H9 (cell line): ENCODE data around the gene CEMIP. TPM values are rescaled to one million over a fixed set of nuclear protein-coding genes. Genes with fewer than 3 reads are reported as not detected.

Experiments used
- DNase-seq: peaks from one replicate; pipeline ENCODE4 v3.0.0-alpha.2; 2017
- H2AFZ ChIP-seq: one replicate; pipeline ENCODE4 v1.6.1; 2013; ENCODE audit warnings: mild to moderate bottlenecking, low read length, control low read depth, moderate library complexity
- H2AK5ac ChIP-seq: 2 replicates; pipeline ENCODE4 v1.6.1; 2013; ENCODE audit warnings: low read length, control low read depth, mixed read lengths; ENCODE audit not compliant: insufficient read length
- H2BK120ac ChIP-seq: one replicate; pipeline ENCODE4 v1.6.1; 2013; ENCODE audit warnings: low read depth, mild to moderate bottlenecking, low read length, control low read depth, inconsistent platforms; ENCODE audit not compliant: poor library complexity, severe bottlenecking
- H2BK12ac ChIP-seq: 2 replicates; pipeline ENCODE4 v1.6.1; 2013; ENCODE audit warnings: low read length, control low read depth, mixed read lengths, low read depth; ENCODE audit not compliant: insufficient read length
- H2BK15ac ChIP-seq: 2 replicates; pipeline ENCODE4 v1.6.1; 2013; ENCODE audit warnings: low read depth, low read length, control low read depth
- H2BK20ac ChIP-seq: one replicate; pipeline ENCODE4 v1.6.1; 2013; ENCODE audit warnings: low read depth, mild to moderate bottlenecking, low read length, control low read depth, inconsistent platforms; ENCODE audit not compliant: poor library complexity, severe bottlenecking
- H2BK5ac ChIP-seq: 2 replicates; pipeline ENCODE4 v1.6.1; 2013; ENCODE audit warnings: low read length, control low read depth, mixed read lengths; ENCODE audit not compliant: insufficient read length
- H3K14ac ChIP-seq: 2 replicates; pipeline ENCODE4 v1.6.1; 2013; ENCODE audit warnings: low read length, control low read depth; ENCODE audit not compliant: insufficient read depth
- H3K18ac ChIP-seq: 2 replicates; pipeline ENCODE4 v1.6.1; 2013; ENCODE audit warnings: low read depth, mild to moderate bottlenecking, mixed read lengths, low read length, control low read depth; ENCODE audit not compliant: insufficient read length
- H3K23ac ChIP-seq: 2 replicates; pipeline ENCODE4 v1.6.1; 2013; ENCODE audit warnings: low read length, control low read depth, mixed read lengths, low read depth; ENCODE audit not compliant: insufficient read length
- H3K23me2 ChIP-seq: 2 replicates; pipeline ENCODE4 v1.6.1; 2013; ENCODE audit warnings: low read depth, mild to moderate bottlenecking, mixed read lengths, low read length, control low read depth; ENCODE audit not compliant: insufficient read length, poor library complexity, severe bottlenecking
- H3K27ac ChIP-seq: 2 replicates; pipeline ENCODE4 v1.5.1; 2013; ENCODE audit warnings: low read length, control low read depth, mixed read lengths, low read depth; ENCODE audit not compliant: insufficient read length
- H3K27me3 ChIP-seq: 2 replicates; pipeline ENCODE4 v1.6.1; 2013; ENCODE audit warnings: low read length, control low read depth, inconsistent platforms; ENCODE audit not compliant: insufficient read depth
- H3K4ac ChIP-seq: 2 replicates; pipeline ENCODE4 v1.6.1; 2013; ENCODE audit warnings: low read depth, mild to moderate bottlenecking, control low read depth, inconsistent platforms, low read length, moderate library complexity
- H3K4me1 ChIP-seq: 2 replicates; pipeline ENCODE4 v1.6.1; 2013; ENCODE audit warnings: low read length, control low read depth, inconsistent platforms; ENCODE audit not compliant: insufficient read depth
- H3K4me2 ChIP-seq: 2 replicates; pipeline ENCODE4 v1.6.1; 2013; ENCODE audit warnings: low read length, control low read depth, mixed read lengths; ENCODE audit not compliant: insufficient read length, insufficient read depth
- H3K56ac ChIP-seq: 2 replicates; pipeline ENCODE4 v1.6.1; 2013; ENCODE audit warnings: low read depth, mild to moderate bottlenecking, mixed read lengths, low read length, control low read depth; ENCODE audit not compliant: insufficient read length
- H3K79me1 ChIP-seq: 2 replicates; pipeline ENCODE4 v1.6.1; 2013; ENCODE audit warnings: low read depth, mild to moderate bottlenecking, moderate library complexity, low read length, control low read depth, inconsistent platforms; ENCODE audit not compliant: insufficient read depth, poor library complexity, severe bottlenecking
- H3K79me2 ChIP-seq: 2 replicates; pipeline ENCODE4 v1.6.1; 2013; ENCODE audit warnings: low read length, control low read depth, inconsistent platforms; ENCODE audit not compliant: insufficient read depth
- H3K9ac ChIP-seq: 2 replicates; pipeline ENCODE4 v1.6.1; 2013; ENCODE audit warnings: low read length, control low read depth, mixed read lengths; ENCODE audit not compliant: insufficient read length; ENCODE audit errors: extremely low read depth
- H3K9me3 ChIP-seq: one replicate; pipeline ENCODE4 v1.6.1; 2013; ENCODE audit warnings: low read depth, low read length, inconsistent platforms; ENCODE audit not compliant: control insufficient read depth
- H3T11ph ChIP-seq: one replicate; pipeline ENCODE4 v1.6.1; 2013; ENCODE audit warnings: mild to moderate bottlenecking, low read length, control low read depth, inconsistent platforms
- H4K20me1 ChIP-seq: one replicate; pipeline ENCODE4 v1.6.1; 2013; ENCODE audit not compliant: control insufficient read depth, insufficient read length, insufficient read depth
- H4K5ac ChIP-seq: 2 replicates; pipeline ENCODE4 v1.6.1; 2013; ENCODE audit warnings: low read depth, mild to moderate bottlenecking, mixed read lengths, low read length, control low read depth; ENCODE audit not compliant: insufficient read length
- H4K8ac ChIP-seq: replicated peaks from 2 replicates; pipeline ENCODE4 v1.6.1; 2013; ENCODE audit warnings: low read length, control low read depth, mixed read lengths, low read depth; ENCODE audit not compliant: insufficient read length
- H4K91ac ChIP-seq: 2 replicates; pipeline ENCODE4 v1.6.1; 2013; ENCODE audit warnings: low read depth, mild to moderate bottlenecking, moderate library complexity, mixed read lengths, low read length, control low read depth; ENCODE audit not compliant: insufficient read length
- H3K27ac Mint-ChIP-seq, 3 experiments: 2 replicates in 2 of 3; 3 replicates in 1 of 3; pipeline ENCODE4 v1.8.0; 2020 to 2021; ENCODE audit warnings: mixed read lengths in 3 of 3, mild to moderate bottlenecking in 1 of 3, moderate library complexity in 1 of 3
- H3K27me3 Mint-ChIP-seq: 2 replicates; pipeline ENCODE4 v1.8.0; 2021; ENCODE audit warnings: low read depth, mild to moderate bottlenecking, moderate library complexity, mixed read lengths
- H3K36me3 Mint-ChIP-seq, 3 experiments: 2 replicates in 2 of 3; 3 replicates in 1 of 3; pipeline ENCODE4 v1.8.0; 2020 to 2021; ENCODE audit warnings: low read depth in 3 of 3, mixed read lengths in 3 of 3; ENCODE audit not compliant: insufficient read depth in 1 of 3
- H3K4me1 Mint-ChIP-seq, 2 experiments: 2 replicates each; pipeline ENCODE4 v1.8.0; 2020; ENCODE audit warnings: mixed read lengths in 2 of 2
- H3K4me3 Mint-ChIP-seq, 2 experiments: 2 replicates in 1 of 2; 3 replicates in 1 of 2; pipeline ENCODE4 v1.8.0; 2020 to 2021; ENCODE audit warnings: mild to moderate bottlenecking in 2 of 2, mixed read lengths in 2 of 2, moderate library complexity in 1 of 2
- H3K9me3 Mint-ChIP-seq, 2 experiments: 2 replicates in 1 of 2; 3 replicates in 1 of 2; pipeline ENCODE4 v1.8.0; 2020; ENCODE audit warnings: mild to moderate bottlenecking in 2 of 2, mixed read lengths in 2 of 2, moderate library complexity in 1 of 2
- CTCF ChIP-seq: fragments of 200-600 bp; sonication (generic); conservative IDR thresholded peaks from 3 replicates; pipeline ENCODE4 v1.8.0; 2021; ENCODE audit warnings: antibody characterized with exemption, mild to moderate bottlenecking
- WGBS: extraction: QIAGEN DNeasy Blood & Tissue Kit; methylation state at CpG from one replicate; pipeline ENCODE4 v1.1.7; 2013; ENCODE audit warnings: missing lambda C conversion rate, low lambda C conversion rate, mixed read lengths; ENCODE audit not compliant: insufficient read length; ENCODE audit errors: extremely low coverage; 5-methylcytosine and 5-hydroxymethylcytosine counted together
- total RNA-seq: library from RNA; stranded (reverse); gene quantifications from 2 replicates; pipeline ENCODE4 v1.2.1, GENCODE V29; 2021

Gene CEMIP
- total RNA-seq, 1 experiment from 2014 or later = 0.09 TPM

DNA sequence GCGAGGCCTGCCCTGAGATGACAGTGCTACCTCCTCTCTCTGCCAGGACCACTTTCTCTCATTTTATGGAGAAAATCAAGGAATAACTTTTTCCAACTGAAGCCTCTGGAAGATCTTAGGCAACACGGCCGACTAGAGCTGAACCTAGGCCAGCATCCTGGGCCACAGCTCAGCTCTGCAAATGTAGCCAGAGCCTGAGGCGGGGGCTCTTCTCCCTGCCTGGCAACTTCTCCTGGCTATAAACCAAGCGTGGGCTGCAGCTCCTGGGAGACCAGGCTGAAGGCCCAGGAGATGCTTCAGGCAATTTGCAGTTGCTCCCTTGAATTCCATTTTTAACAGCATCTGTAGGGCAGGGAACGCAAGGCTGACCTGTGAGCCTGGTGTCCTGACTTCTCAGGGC, 74.9 kb downstream of the CEMIP start:
- no peaks in the 10 kb centered on the region for H3K79me2 ChIP-seq
- no peak overlapping the region for H2BK12ac ChIP-seq
- H4K91ac ChIP-seq = no peak overlapping the region
- no peak overlapping the region; a peak in 1 of 7 replicates for H3K27ac Mint-ChIP-seq
- H3K9me3 ChIP-seq = no peaks in the 10 kb centered on the region
- H3K14ac ChIP-seq = no peak overlapping the region; the same call in 1 of the 2 replicates
- no peaks in the 10 kb centered on the region for H3K9me3 Mint-ChIP-seq
- peaks cover 22% of the 10 kb centered on the region for H3K27me3 Mint-ChIP-seq
- H3T11ph ChIP-seq = no peak overlapping the region
- TF ChIP-seq CTCF = no peak
- H2AK5ac ChIP-seq = no peak overlapping the region
- WGBS = no CpG with 5 or more reads among the region's 6 CpGs
- no peak overlapping the region for H2BK20ac ChIP-seq
- no peak overlapping the region for H3K9ac ChIP-seq
- H3K79me1 ChIP-seq = no peaks in the 10 kb centered on the region
- no peaks in the 10 kb centered on the region for H3K4me1 ChIP-seq
- H3K4me3 Mint-ChIP-seq = no peak overlapping the region
- no peak overlapping the region for H3K4ac ChIP-seq
- H3K4me1 Mint-ChIP-seq = peaks cover 5 to 9% of the 10 kb centered on the region in 2 experiments; a peak in 3 of 4 replicates
- H4K8ac ChIP-seq = no peak overlapping the region
- H2BK15ac ChIP-seq = no peak overlapping the region
- H4K5ac ChIP-seq = no peak overlapping the region
- no peaks in the 10 kb centered on the region for H3K23me2 ChIP-seq
- DNase-seq = no peak
- no peak overlapping the region for H3K27ac ChIP-seq
- no peaks in the 10 kb centered on the region for H3K27me3 ChIP-seq
- no peak overlapping the region for H2BK5ac ChIP-seq
- no peak overlapping the region for H3K18ac ChIP-seq
- H3K36me3 Mint-ChIP-seq = no peaks in the 10 kb centered on the region; a peak in 1 of 7 replicates
- no peak overlapping the region for H3K4me2 ChIP-seq
- H3K23ac ChIP-seq = no peak overlapping the region
- no peak overlapping the region for H3K56ac ChIP-seq
- H2AFZ ChIP-seq = no peak overlapping the region
- no peak overlapping the region for H2BK120ac ChIP-seq
- H4K20me1 ChIP-seq = no peaks in the 10 kb centered on the region
